GM12874 (cell line): ENCODE data around the gene SYNC.

Source experiments
- CTCF ChIP-seq: IDR thresholded peaks from 2 replicates; pipeline ENCODE4 v1.5.1; 2011; ENCODE audit warnings: low read depth, mild to moderate bottlenecking, control low read depth, low read length, moderate library complexity; ENCODE audit not compliant: insufficient read depth

The SYNC gene

GRCh38 chr1:32659581-32659980 lies 43.0 kb downstream of the SYNC start:
- TF ChIP-seq CTCF: no peak

GRCh38 chr1:32652244-32652962 lies 50.2 kb downstream of the SYNC start:
- no peak for TF ChIP-seq CTCF

- TF ChIP-seq CTCF: no peak
Observed at GRCh38 chr1:32651461-32652073, 51.0 kb downstream of the SYNC start.

GRCh38 chr1:32650752-32651460 lies 51.7 kb downstream of the SYNC start, which contains the start of gene RBBP4:
TSS of gene RBBP4 (plus strand) at chr1:32651208. CDS start at chr1:32651307, 99 bp downstream.
- TF ChIP-seq CTCF: no peak

- TF ChIP-seq CTCF: no peak
Observed at GRCh38 chr1:32650248-32650751, 52.3 kb downstream of the SYNC start, which contains the start of gene ZBTB8OS. TSS of gene ZBTB8OS (minus strand) at chr1:32650550. CDS start at chr1:32650529, 21 bp downstream.

- no peak for TF ChIP-seq CTCF
Observed at GRCh38 chr1:32647308-32648134, 55.0 kb downstream of the SYNC start.
